HEK293 (cell line): Measurements from ENCODE around the gene GJD3.
"Not testable (repeated sequence)": the region's sequence is repeated elsewhere in the genome, so short reads cannot be mapped to it uniquely, and the experiment has no call there.

Source experiments
- CTCF ChIA-PET: fragments of 350-600 bp; formaldehyde crosslinking; extraction: SDS; loops from one replicate; lab custom pipeline; 2021; ENCODE audit warnings: antibody characterized with exemption; lab: Yijun Ruan, JAX
- POLR2A ChIA-PET: fragments of 300-600 bp; formaldehyde crosslinking; extraction: SDS; loops from one replicate; lab custom pipeline; 2020; ENCODE audit warnings: antibody characterized with exemption, inconsistent platforms; lab: Yijun Ruan, JAX
- H3K27ac ChIP-seq: fragments of 200-500 bp; sonication (Bioruptor generic); 2 replicates; pipeline ENCODE4 v1.5.1; 2014; ENCODE audit warnings: low read depth, low read length, control low read depth, inconsistent platforms; ENCODE audit errors: extremely low read depth
- H3K36me3 ChIP-seq, 2 experiments: fragments of 200-500 bp in 1 of 2; sonication (Bioruptor generic) in 1 of 2; 1 replicate in 1 of 2; 2 replicates in 1 of 2; pipeline ENCODE4 v1.5.1; 2014 to 2017; ENCODE audit warnings: inconsistent platforms in 2 of 2, low read length in 2 of 2; ENCODE audit not compliant: control insufficient read depth in 2 of 2, insufficient read depth in 1 of 2
- H3K4me1 ChIP-seq: fragments of 200-500 bp; sonication (Bioruptor generic); 2 replicates; pipeline ENCODE4 v1.5.1; 2014; ENCODE audit warnings: mild to moderate bottlenecking, low read length, inconsistent platforms; ENCODE audit not compliant: control insufficient read depth, insufficient read depth
- H3K4me3 ChIP-seq: 2 replicates; pipeline ENCODE4 v1.5.1; 2011; ENCODE audit warnings: low read depth, mild to moderate bottlenecking, control low read depth, low read length, moderate library complexity
- H3K9me3 ChIP-seq: fragments of 200-500 bp; sonication (Bioruptor generic); 2 replicates; pipeline ENCODE4 v1.5.1; 2014; ENCODE audit warnings: low read depth, low read length, inconsistent platforms; ENCODE audit not compliant: control insufficient read depth, insufficient read depth
- GLIS1 ChIP-seq: fragments of 450-650 bp; formaldehyde crosslinking; IDR thresholded peaks from 2 replicates; pipeline ENCODE4 v1.5.1; 2016; ENCODE audit warnings: missing biosample characterization, missing genetic modification characterization
- MEIS1 ChIP-seq: sonication (generic); formaldehyde crosslinking; IDR thresholded peaks from 2 replicates; pipeline ENCODE4 v1.8.1; 2022; ENCODE audit warnings: missing genetic modification reagents, mild to moderate bottlenecking, borderline replicate concordance
- PATZ1 ChIP-seq: fragments of 450-650 bp; formaldehyde crosslinking; IDR thresholded peaks from 2 replicates; pipeline ENCODE4 v1.5.1; 2016; ENCODE audit warnings: missing biosample characterization, missing genetic modification characterization
- PRDM1 ChIP-seq: fragments of 450-650 bp; formaldehyde crosslinking; IDR thresholded peaks from 2 replicates; pipeline ENCODE4; 2016; ENCODE audit warnings: missing biosample characterization, missing genetic modification characterization
- PRDM6 ChIP-seq: fragments of 450-650 bp; formaldehyde crosslinking; IDR thresholded peaks from 2 replicates; pipeline ENCODE4 v1.5.1; 2017; ENCODE audit warnings: missing biosample characterization, missing genetic modification characterization
- YY2 ChIP-seq: fragments of 450-650 bp; formaldehyde crosslinking; IDR thresholded peaks from 2 replicates; pipeline ENCODE4 v1.5.1; 2016; ENCODE audit warnings: missing biosample characterization, missing genetic modification characterization
- ZNF10 ChIP-seq: fragments of 450-650 bp; formaldehyde crosslinking; IDR thresholded peaks from 2 replicates; pipeline ENCODE4 v1.5.1; 2017; ENCODE audit warnings: missing biosample characterization, missing genetic modification characterization
- ZNF121 ChIP-seq: fragments of 450-650 bp; formaldehyde crosslinking; IDR thresholded peaks from 2 replicates; pipeline ENCODE4 v1.5.1; 2016; ENCODE audit warnings: missing biosample characterization, missing genetic modification characterization
- ZNF184 ChIP-seq: fragments of 450-650 bp; IDR thresholded peaks from 2 replicates; pipeline ENCODE4 v1.5.1; 2018; ENCODE audit warnings: missing biosample characterization, mild to moderate bottlenecking, missing genetic modification characterization
- ZNF335 ChIP-seq: fragments of 450-650 bp; formaldehyde crosslinking; conservative IDR thresholded peaks from 2 replicates; pipeline ENCODE4 v1.5.1; 2016; ENCODE audit warnings: missing biosample characterization, missing genetic modification characterization
- ZNF354C ChIP-seq: fragments of 450-650 bp; formaldehyde crosslinking; IDR thresholded peaks from 2 replicates; pipeline ENCODE4 v1.5.1; 2016; ENCODE audit warnings: missing biosample characterization, missing genetic modification characterization, low read depth, borderline replicate concordance
- ZNF394 ChIP-seq: fragments of 450-650 bp; formaldehyde crosslinking; IDR thresholded peaks from 2 replicates; pipeline ENCODE4 v1.5.1; 2016; ENCODE audit warnings: missing biosample characterization, missing genetic modification characterization, mild to moderate bottlenecking, moderate library complexity, borderline replicate concordance
- ZNF621 ChIP-seq: fragments of 450-650 bp; formaldehyde crosslinking; IDR thresholded peaks from 2 replicates; pipeline ENCODE4 v1.5.1; 2017; ENCODE audit warnings: missing biosample characterization, missing genetic modification characterization
- ZNF654 ChIP-seq: fragments of 450-650 bp; formaldehyde crosslinking; IDR thresholded peaks from 2 replicates; pipeline ENCODE4 v1.5.1; 2016; ENCODE audit warnings: low read depth, missing biosample characterization, missing genetic modification characterization
- ZNF785 ChIP-seq: fragments of 450-650 bp; formaldehyde crosslinking; IDR thresholded peaks from 2 replicates; pipeline ENCODE4 v1.5.1; 2016; ENCODE audit warnings: missing biosample characterization, missing genetic modification characterization
- TF ChIP-seq, protein P1 (sequence below): fragments of 450-650 bp; IDR thresholded peaks from 2 replicates; pipeline ENCODE4 v1.5.1; 2018; ENCODE audit warnings: missing biosample characterization, mild to moderate bottlenecking, missing genetic modification characterization
- TF ChIP-seq, protein P2 (sequence below): fragments of 450-650 bp; formaldehyde crosslinking; conservative IDR thresholded peaks from 2 replicates; pipeline ENCODE4 v1.5.1; 2016; ENCODE audit warnings: low read depth, missing biosample characterization, missing genetic modification characterization

Gene GJD3

DNA sequence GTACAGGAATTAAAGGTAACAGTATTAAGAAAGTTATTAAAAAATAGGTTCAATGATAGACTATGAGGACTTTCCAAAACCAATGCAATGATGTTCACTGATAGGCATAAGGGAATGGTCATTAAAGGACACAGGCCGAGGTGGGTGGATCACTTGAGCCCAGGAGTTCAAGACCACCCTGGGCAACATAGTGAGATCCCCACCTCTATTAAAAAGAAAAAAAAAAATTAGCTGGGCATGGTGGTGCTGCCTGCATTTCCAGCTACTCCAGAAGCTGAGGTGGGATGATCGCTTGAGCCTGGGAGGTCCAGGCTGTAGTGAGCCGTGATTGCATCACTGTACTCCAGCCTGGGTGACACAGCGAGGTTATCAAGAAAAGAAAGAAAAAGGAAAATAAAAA lies 47.3 kb upstream of the GJD3 start:
- no peak overlapping the region for H3K4me3 ChIP-seq
- H3K36me3 ChIP-seq, result peaks cover 84 to 96% of the 10 kb centered on the region in 2 experiments
- no peaks in the 10 kb centered on the region for H3K9me3 ChIP-seq
- TF ChIP-seq ZNF121 (tag by site-specific recombination) (peak; percentile 82), ZNF621 (tag by site-specific recombination) (no peak), GLIS1 (tag by site-specific recombination) (0 out of 2 replicates have a peak, but pooled peaks have one; percentile 13), ZNF394 (tag by site-specific recombination) (peak; percentile 79; the same call in 1 of the 2 replicates)
- ChIA-PET POLR2A (interaction anchor here (1.0 to 1.4 kb wide), 3 partner anchors 15 to 64 kb away, joined by 3 to 9 read pairs (median 8); no protein-coding TSS in a partner anchor), CTCF (interaction anchor here (0.5 to 8.4 kb wide), 8 partner anchors 9 to 122 kb away, joined by 3 to 84 read pairs (median 4); no protein-coding TSS in a partner anchor)
- H3K4me1 ChIP-seq, result no peaks in the 10 kb centered on the region
- no peak overlapping the region for H3K27ac ChIP-seq

GRCh38 chr17:40410082-40410481 lies 45.5 kb upstream of the GJD3 start:
- no peak overlapping the region for H3K4me3 ChIP-seq
- TF ChIP-seq PRDM1 (peak; percentile 85), ZNF184 (tag by site-specific recombination) (no peak)
- TF ChIP-seq, all 188 proteins: peak for 1
- no peaks in the 10 kb centered on the region for H3K9me3 ChIP-seq
- H3K36me3 ChIP-seq, result peaks cover 94 to 100% of the 10 kb centered on the region in 2 experiments
- ChIA-PET CTCF (interaction anchor here (0.6 to 8.4 kb wide), 7 partner anchors 11 to 123 kb away, joined by 3 to 84 read pairs (median 4); no protein-coding TSS in a partner anchor), POLR2A (interaction anchor here (0.7 to 3.7 kb wide), 5 partner anchors 8 to 123 kb away, joined by 3 to 32 read pairs (median 5); partner anchors contain the start of gene TOP2A)
- no peak overlapping the region for H3K27ac ChIP-seq
- no peaks in the 10 kb centered on the region for H3K4me1 ChIP-seq

GRCh38 chr17:40409540-40409939 lies 45.0 kb upstream of the GJD3 start:
- POLR2A ChIA-PET, result interaction anchor here (0.6 to 3.7 kb wide), 8 partner anchors 8 to 156 kb away, joined by 3 to 32 read pairs (median 4); partner anchors contain the start of gene TOP2A
- H3K27ac ChIP-seq, result 0 out of 2 replicates have a peak overlapping the region, but pooled peaks have one; percentile 9
- not testable (repeated sequence) for H3K9me3 ChIP-seq, H3K4me3 ChIP-seq, H3K4me1 ChIP-seq
- CTCF ChIA-PET, result interaction anchor here (0.6 to 4.0 kb wide), 9 partner anchors 10 to 1295 kb away, joined by 3 to 25 read pairs (median 3); no protein-coding TSS in a partner anchor
- peak; percentile 90 for TF ChIP-seq ZNF121 (tag by site-specific recombination)
- TF ChIP-seq, all 188 proteins: peak for 1; not testable (repeated sequence) for 187
- peaks cover 96 to 100% of the 10 kb centered on the region in 2 experiments for H3K36me3 ChIP-seq

- no peaks in the 10 kb centered on the region for H3K9me3 ChIP-seq
- H3K36me3 ChIP-seq, result peaks cover 97 to 100% of the 10 kb centered on the region in 2 experiments
- no peaks in the 10 kb centered on the region for H3K4me1 ChIP-seq
- CTCF ChIA-PET, result interaction anchor here (0.6 to 4.0 kb wide), 11 partner anchors 8 to 153 kb away, joined by 3 to 25 read pairs (median 4); no protein-coding TSS in a partner anchor
- H3K27ac ChIP-seq, result no peak overlapping the region
- POLR2A ChIA-PET, result interaction anchor here (3.7 kb wide), 1 partner anchor 10 kb away, joined by 32 read pairs; the partner anchor contains the start of gene TOP2A
- no peak overlapping the region for H3K4me3 ChIP-seq
- no peak for TF ChIP-seq ZNF785
- no peak for TF ChIP-seq ZNF654 (tag by site-specific recombination)
- TF ChIP-seq ZNF335 (tag by site-specific recombination), result no peak
- TF ChIP-seq MEIS1 (CRISPR knock-in tag), result no peak
- TF ChIP-seq ZNF394 (tag by site-specific recombination), result no peak
- TF ChIP-seq, protein P1, sequence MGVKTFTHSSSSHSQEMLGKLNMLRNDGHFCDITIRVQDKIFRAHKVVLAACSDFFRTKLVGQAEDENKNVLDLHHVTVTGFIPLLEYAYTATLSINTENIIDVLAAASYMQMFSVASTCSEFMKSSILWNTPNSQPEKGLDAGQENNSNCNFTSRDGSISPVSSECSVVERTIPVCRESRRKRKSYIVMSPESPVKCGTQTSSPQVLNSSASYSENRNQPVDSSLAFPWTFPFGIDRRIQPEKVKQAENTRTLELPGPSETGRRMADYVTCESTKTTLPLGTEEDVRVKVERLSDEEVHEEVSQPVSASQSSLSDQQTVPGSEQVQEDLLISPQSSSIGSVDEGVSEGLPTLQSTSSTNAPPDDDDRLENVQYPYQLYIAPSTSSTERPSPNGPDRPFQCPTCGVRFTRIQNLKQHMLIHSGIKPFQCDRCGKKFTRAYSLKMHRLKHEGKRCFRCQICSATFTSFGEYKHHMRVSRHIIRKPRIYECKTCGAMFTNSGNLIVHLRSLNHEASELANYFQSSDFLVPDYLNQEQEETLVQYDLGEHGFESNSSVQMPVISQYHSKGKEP (tag by site-specific recombination), result no peak
- no peak for TF ChIP-seq ZNF354C (tag by site-specific recombination)
- TF ChIP-seq ZNF10 (tag by site-specific recombination), result no peak
- TF ChIP-seq, protein P2, sequence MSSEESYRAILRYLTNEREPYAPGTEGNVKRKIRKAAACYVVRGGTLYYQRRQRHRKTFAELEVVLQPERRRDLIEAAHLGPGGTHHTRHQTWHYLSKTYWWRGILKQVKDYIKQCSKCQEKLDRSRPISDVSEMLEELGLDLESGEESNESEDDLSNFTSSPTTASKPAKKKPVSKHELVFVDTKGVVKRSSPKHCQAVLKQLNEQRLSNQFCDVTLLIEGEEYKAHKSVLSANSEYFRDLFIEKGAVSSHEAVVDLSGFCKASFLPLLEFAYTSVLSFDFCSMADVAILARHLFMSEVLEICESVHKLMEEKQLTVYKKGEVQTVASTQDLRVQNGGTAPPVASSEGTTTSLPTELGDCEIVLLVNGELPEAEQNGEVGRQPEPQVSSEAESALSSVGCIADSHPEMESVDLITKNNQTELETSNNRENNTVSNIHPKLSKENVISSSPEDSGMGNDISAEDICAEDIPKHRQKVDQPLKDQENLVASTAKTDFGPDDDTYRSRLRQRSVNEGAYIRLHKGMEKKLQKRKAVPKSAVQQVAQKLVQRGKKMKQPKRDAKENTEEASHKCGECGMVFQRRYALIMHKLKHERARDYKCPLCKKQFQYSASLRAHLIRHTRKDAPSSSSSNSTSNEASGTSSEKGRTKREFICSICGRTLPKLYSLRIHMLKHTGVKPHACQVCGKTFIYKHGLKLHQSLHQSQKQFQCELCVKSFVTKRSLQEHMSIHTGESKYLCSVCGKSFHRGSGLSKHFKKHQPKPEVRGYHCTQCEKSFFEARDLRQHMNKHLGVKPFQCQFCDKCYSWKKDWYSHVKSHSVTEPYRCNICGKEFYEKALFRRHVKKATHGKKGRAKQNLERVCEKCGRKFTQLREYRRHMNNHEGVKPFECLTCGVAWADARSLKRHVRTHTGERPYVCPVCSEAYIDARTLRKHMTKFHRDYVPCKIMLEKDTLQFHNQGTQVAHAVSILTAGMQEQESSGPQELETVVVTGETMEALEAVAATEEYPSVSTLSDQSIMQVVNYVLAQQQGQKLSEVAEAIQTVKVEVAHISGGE (tag by site-specific recombination), result no peak
- TF ChIP-seq PRDM6, result no peak
- TF ChIP-seq PATZ1, result no peak
- no peak for TF ChIP-seq YY2
Measured at GRCh38 chr17:40407460-40407859, 42.9 kb upstream of the GJD3 start.
